Naive thymus-derived CD4-positive, alpha-beta T cell (primary cell): ENCODE results near the gene CDK8. TPM values are rescaled to one million over a fixed set of nuclear protein-coding genes. Genes with fewer than 3 reads are reported as not detected.

Source experiments
- ATAC-seq: fragments of 150-1000 bp; cut with Tn5 transposase; 2 replicates; pipeline ENCODE4 v1.10.0; 2021; ENCODE audit warnings: mild to moderate bottlenecking, moderate library complexity
- CTCF ChIA-PET: fragments of 350-600 bp; sonication (Branson Sonifier 250); formaldehyde crosslinking; loops from one replicate; lab custom pipeline; 2021; ENCODE audit warnings: antibody characterized with exemption; lab: Charles Lee
- POLR2A ChIA-PET: fragments of 350-600 bp; sonication (Branson Sonifier 250); formaldehyde crosslinking; loops from one replicate; lab custom pipeline; 2021; ENCODE audit warnings: antibody characterized with exemption, inconsistent platforms; lab: Charles Lee
- DNase-seq, 9 donors: peaks; one replicate each; pipeline versions ENCODE4 v3.0.0 to v3.0.0-alpha.2; 2020 to 2022; ENCODE audit warnings: mixed read lengths in 1 of 9
- H3K27ac ChIP-seq: one replicate; pipeline ENCODE4 v1.7.0; 2013; ENCODE audit warnings: mild to moderate bottlenecking, low read depth, low read length, moderate library complexity
- H3K27me3 ChIP-seq, 2 donors: one replicate each; pipeline ENCODE4 v1.7.0; 2013; ENCODE audit warnings: low read length in 2 of 2, mild to moderate bottlenecking in 2 of 2, moderate library complexity in 2 of 2; ENCODE audit not compliant: control insufficient read depth in 2 of 2, insufficient read depth in 2 of 2
- H3K36me3 ChIP-seq, 3 experiments: 1 replicate in 2 of 3; 2 replicates in 1 of 3; pipeline ENCODE4 v1.7.0; 2013; ENCODE audit warnings: low read length in 3 of 3, mild to moderate bottlenecking in 3 of 3, moderate library complexity in 1 of 3; ENCODE audit not compliant: insufficient read depth in 3 of 3, control insufficient read depth in 2 of 3
- H3K4me1 ChIP-seq, 2 donors: one replicate each; pipeline ENCODE4 v1.7.0; 2013; ENCODE audit warnings: low read length in 2 of 2, mild to moderate bottlenecking in 2 of 2, moderate library complexity in 1 of 2; ENCODE audit not compliant: control insufficient read depth in 2 of 2, insufficient read depth in 2 of 2
- H3K4me3 ChIP-seq: 2 replicates; pipeline ENCODE4 v1.7.0; 2013; ENCODE audit warnings: mild to moderate bottlenecking, low read length
- H3K9me3 ChIP-seq, 3 experiments: 1 replicate in 2 of 3; 2 replicates in 1 of 3; pipeline ENCODE4 v1.7.0; 2013; ENCODE audit warnings: low read length in 3 of 3; ENCODE audit not compliant: control insufficient read depth in 2 of 3
- H3K27ac Mint-ChIP-seq, 9 donors: one replicate each; pipeline ENCODE4 v1.8.0; 2020 to 2022; ENCODE audit warnings: mixed read lengths in 9 of 9, mild to moderate bottlenecking in 8 of 9, moderate library complexity in 5 of 9, inconsistent platforms in 2 of 9
- H3K27me3 Mint-ChIP-seq, 5 donors: one replicate each; pipeline ENCODE4 v1.8.0; 2021 to 2022; ENCODE audit warnings: mixed read lengths in 5 of 5, mild to moderate bottlenecking in 1 of 5
- H3K36me3 Mint-ChIP-seq, 5 donors: one replicate each; pipeline ENCODE4 v1.8.0; 2020 to 2022; ENCODE audit warnings: mixed read lengths in 5 of 5, mild to moderate bottlenecking in 3 of 5, inconsistent platforms in 1 of 5
- H3K4me1 Mint-ChIP-seq, 7 donors: one replicate each; pipeline ENCODE4 v1.8.0; 2020 to 2022; ENCODE audit warnings: mixed read lengths in 7 of 7, mild to moderate bottlenecking in 3 of 7, inconsistent platforms in 1 of 7
- H3K4me3 Mint-ChIP-seq, 10 donors: one replicate each; pipeline ENCODE4 v1.8.0; 2020 to 2022; ENCODE audit warnings: mild to moderate bottlenecking in 10 of 10, mixed read lengths in 10 of 10, moderate library complexity in 6 of 10, inconsistent platforms in 2 of 10
- H3K9me3 Mint-ChIP-seq, 11 donors: one replicate each; pipeline ENCODE4 v1.8.0; 2020 to 2022; ENCODE audit warnings: mixed read lengths in 11 of 11, mild to moderate bottlenecking in 4 of 11, inconsistent platforms in 1 of 11, moderate library complexity in 1 of 11
- intact Hi-C, 2 donors: fragments of 100-400 bp; cut with micrococcal nuclease; formaldehyde crosslinking; loops; one replicate each; pipeline ENCODE4 v1.15.1; 2023
- polyA plus RNA-seq, 2 donors: library from polyadenylated mRNA; unstranded; fragments of 300-500 nt; fragmentation: Illumina TruSeq; gene quantifications; one replicate each; pipeline ENCODE4 v1.2.3, GENCODE V29; 2021
- total RNA-seq, 6 experiments: library from RNA in 5 of 6; stranded (reverse) in 5 of 6; gene quantifications; 1 replicate in 5 of 6; 2 replicates in 1 of 6; pipeline ENCODE4 v1.2.3 and lab custom pipeline; 2021 to 2026

Gene CDK8
- total RNA-seq = 10 to 100 TPM in 4 of 5 experiments, 1 to 10 TPM in 1; 9.0 to 14.0 (median 11.6) TPM
- 1 to 10 TPM; 5.5 to 5.9 TPM for polyA plus RNA-seq
- total RNA-seq (lab: John Stamatoyannopoulos, UW) = 21.4 reads per million, percentile 52 among the genes with 10 or more reads in this experiment

- Mint-ChIP-seq H3K27me3 (peaks cover 0 to 2% (median 0%) of the 10 kb centered on the region in 5 donors), H3K36me3 (no peaks in the 10 kb centered on the region), H3K4me3 (peak within 1 kb of the TSS; percentile 83 to 98 (median 94)), H3K27ac (peak within 1 kb of the TSS; percentile 82 to 93 (median 90)), H3K4me1 (peaks cover 25 to 50% (median 41%) of the 10 kb centered on the region in 7 donors), H3K9me3 (peaks cover 0 to 2% (median 0%) of the 10 kb centered on the region in 11 donors)
- H3K9me3 ChIP-seq = no peaks in the 10 kb centered on the region
- H3K4me3 ChIP-seq = peak within 1 kb of the TSS; percentile 95
- ChIA-PET POLR2A (interaction anchor here (0.7 to 4.1 kb wide), 3 partner anchors 32 to 68 kb away, joined by 3 to 41 read pairs (median 4); partner anchors contain the start of gene RNF6), CTCF (interaction anchor here (0.6 to 2.7 kb wide), 2 partner anchors 69 to 247 kb away, joined by 3 to 9 read pairs; no protein-coding TSS in a partner anchor)
- H3K36me3 ChIP-seq = peaks cover 0 to 7% (median 0%) of the 10 kb centered on the region in 3 experiments
- no peaks in the 10 kb centered on the region for H3K27me3 ChIP-seq
- H3K27ac ChIP-seq = peak within 1 kb of the TSS; percentile 85
- peaks cover 17% of the 10 kb centered on the region in 2 donors for H3K4me1 ChIP-seq
- intact Hi-C loops = loop anchor here (1.0 to 10.0 kb wide), 15 partner anchors 33 to 1999 kb away; partner anchors contain the start of genes NUP58 (in 2 of the 2), RPL21 (in 2 of the 2), USP12 (in 2 of the 2) and MTIF3 (in 1 of the 2)
- DNase-seq (peak; percentile 83 to 95 (median 93)), ATAC-seq (peak; percentile 92)
These were observed at the start of gene CDK8 for GRCh38 chr13:26253787-26254582. CDK8 (plus strand) TSS chr13:26254129; CDS start chr13:26254642, 513 bp downstream.

- ATAC-seq (no peak), DNase-seq (no peak)
- Histone ChIP-seq H3K9me3 (no peaks in the 10 kb centered on the region), H3K27me3 (no peaks in the 10 kb centered on the region), H3K4me3 (no peak overlapping the region), H3K36me3 (peaks cover 4 to 57% (median 5%) of the 10 kb centered on the region in 3 experiments), H3K4me1 (no peaks in the 10 kb centered on the region), H3K27ac (no peak overlapping the region)
- peaks cover 0 to 21% (median 6%) of the 10 kb centered on the region in 7 donors for H3K4me1 Mint-ChIP-seq
- H3K4me3 Mint-ChIP-seq = no peak overlapping the region
- ChIA-PET POLR2A (no interaction called here), CTCF (no interaction called here)
- intact Hi-C loops = no loop called here
- no peaks in the 10 kb centered on the region for H3K9me3 Mint-ChIP-seq
- H3K27ac Mint-ChIP-seq = peak overlapping the region in 1 of 9 donors; percentile 56
- H3K27me3 Mint-ChIP-seq = no peaks in the 10 kb centered on the region
- peaks cover 14 to 61% (median 30%) of the 10 kb centered on the region in 5 donors for H3K36me3 Mint-ChIP-seq
These were observed 45.6 kb upstream of the CDK8 start for GRCh38 chr13:26208287-26208686.

- DNase-seq = no peak
- peaks cover 0 to 2% of the 10 kb centered on the region in 2 donors for H3K4me1 ChIP-seq
- Mint-ChIP-seq H3K9me3 (no peaks in the 10 kb centered on the region), H3K4me3 (no peak overlapping the region), H3K27me3 (no peaks in the 10 kb centered on the region), H3K27ac (no peak overlapping the region), H3K36me3 (peaks cover 25 to 63% (median 41%) of the 10 kb centered on the region in 5 donors), H3K4me1 (peaks cover 9 to 30% (median 24%) of the 10 kb centered on the region in 7 donors)
- ATAC-seq = no peak
- POLR2A ChIA-PET = interaction anchor here (0.7 kb wide), 1 partner anchor 9 kb away, joined by 3 read pairs; the partner anchor contains the start of gene RNF6
- intact Hi-C loops = no loop called here
- CTCF ChIA-PET = no interaction called here
- H3K27me3 ChIP-seq = no peaks in the 10 kb centered on the region
- no peaks in the 10 kb centered on the region for H3K9me3 ChIP-seq
- H3K27ac ChIP-seq = no peak overlapping the region
- H3K4me3 ChIP-seq = no peak overlapping the region
- H3K36me3 ChIP-seq = peaks cover 13 to 84% (median 34%) of the 10 kb centered on the region in 3 experiments
These were observed 40.6 kb upstream of the CDK8 start for GRCh38 chr13:26213345-26213744.

- H3K36me3 Mint-ChIP-seq = peaks cover 22 to 59% (median 40%) of the 10 kb centered on the region in 5 donors
- H3K4me1 ChIP-seq = peaks cover 0 to 4% of the 10 kb centered on the region in 2 donors
- POLR2A ChIA-PET = interaction anchor here (0.7 kb wide), 1 partner anchor 8 kb away, joined by 3 read pairs; the partner anchor contains the start of gene RNF6
These were observed 39.9 kb upstream of the CDK8 start for GRCh38 chr13:26213982-26214381.

GRCh38 chr13:26216042-26216441, 37.9 kb upstream of the CDK8 start:
- Histone ChIP-seq H3K27ac (no peak overlapping the region), H3K9me3 (no peaks in the 10 kb centered on the region), H3K4me3 (no peak overlapping the region), H3K27me3 (no peaks in the 10 kb centered on the region), H3K36me3 (peaks cover 18 to 63% (median 42%) of the 10 kb centered on the region in 3 experiments), H3K4me1 (peaks cover 16 to 17% of the 10 kb centered on the region in 2 donors)
- ATAC-seq (no peak), DNase-seq (no peak)
- Mint-ChIP-seq H3K27ac (peak overlapping the region in 1 of 9 donors; percentile 59), H3K27me3 (no peaks in the 10 kb centered on the region), H3K4me3 (no peak overlapping the region), H3K4me1 (peaks cover 22 to 52% (median 46%) of the 10 kb centered on the region in 7 donors), H3K9me3 (peaks cover 0 to 1% (median 0%) of the 10 kb centered on the region in 11 donors), H3K36me3 (peaks cover 19 to 47% (median 42%) of the 10 kb centered on the region in 5 donors)
- intact Hi-C loops = no loop called here
- ChIA-PET POLR2A (interaction anchor here (1.4 kb wide), 1 partner anchor 37 kb away, joined by 4 read pairs; no protein-coding TSS in a partner anchor), CTCF (interaction anchor here (0.6 to 1.0 kb wide), 2 partner anchors 13 to 29 kb away, joined by 3 to 5 read pairs; no protein-coding TSS in a partner anchor)

More at GRCh38 chr13:26213982-26214381, 39.9 kb upstream of the CDK8 start:
- no peak for ATAC-seq
- Histone ChIP-seq H3K9me3 (no peaks in the 10 kb centered on the region), H3K36me3 (peaks cover 13 to 80% (median 35%) of the 10 kb centered on the region in 3 experiments), H3K4me3 (no peak overlapping the region), H3K27ac (no peak overlapping the region), H3K27me3 (no peaks in the 10 kb centered on the region)
- Mint-ChIP-seq H3K27ac (peak overlapping the region in 2 of 9 donors; percentile 40 to 48), H3K4me1 (peaks cover 11 to 33% (median 26%) of the 10 kb centered on the region in 7 donors), H3K4me3 (no peak overlapping the region), H3K9me3 (no peaks in the 10 kb centered on the region), H3K27me3 (no peaks in the 10 kb centered on the region)
- DNase-seq = no peak
- intact Hi-C loops = no loop called here
- CTCF ChIA-PET = no interaction called here

GRCh38 chr13:26219726-26220125, 34.2 kb upstream of the CDK8 start:
- ATAC-seq (no peak), DNase-seq (no peak)
- H3K4me1 ChIP-seq = peaks cover 16 to 17% of the 10 kb centered on the region in 2 donors
- H3K27ac ChIP-seq = no peak overlapping the region
- peak overlapping the region in 7 of 10 donors; percentile 61 to 100 (median 100) for H3K4me3 Mint-ChIP-seq
- no peak overlapping the region for H3K4me3 ChIP-seq
- CTCF ChIA-PET = no interaction called here
- no peaks in the 10 kb centered on the region for H3K9me3 ChIP-seq
- peaks cover 26 to 58% (median 52%) of the 10 kb centered on the region in 7 donors for H3K4me1 Mint-ChIP-seq
- no peaks in the 10 kb centered on the region for H3K27me3 Mint-ChIP-seq
- H3K27me3 ChIP-seq = no peaks in the 10 kb centered on the region
- intact Hi-C loops = loop anchor here (2.0 to 10.0 kb wide), 6 partner anchors 345 to 1919 kb away; partner anchors contain the start of genes GTF3A (in 1 of the 2), LNX2 (in 1 of the 2), MTIF3 (in 1 of the 2) and NUP58 (in 1 of the 2)
- H3K36me3 ChIP-seq = peaks cover 14 to 42% (median 28%) of the 10 kb centered on the region in 3 experiments
- peak overlapping the region in 1 of 9 donors; percentile 41 for H3K27ac Mint-ChIP-seq
- POLR2A ChIA-PET = interaction anchor here (0.6 to 3.9 kb wide), 3 partner anchors 34 to 74 kb away, joined by 3 to 35 read pairs (median 3); no protein-coding TSS in a partner anchor
- peaks cover 0 to 8% (median 0%) of the 10 kb centered on the region in 11 donors for H3K9me3 Mint-ChIP-seq
- peaks cover 13 to 34% (median 30%) of the 10 kb centered on the region in 5 donors for H3K36me3 Mint-ChIP-seq
